UCSD-AML1 (cell line): Measurements from ENCODE around the gene PDLIM4.

Experiments used
- DNase-seq: peaks from one replicate; lab custom pipeline; 2025; ENCODE audit not compliant: unreplicated experiment; lab: John Stamatoyannopoulos, UW

PDLIM4 gene

DNA sequence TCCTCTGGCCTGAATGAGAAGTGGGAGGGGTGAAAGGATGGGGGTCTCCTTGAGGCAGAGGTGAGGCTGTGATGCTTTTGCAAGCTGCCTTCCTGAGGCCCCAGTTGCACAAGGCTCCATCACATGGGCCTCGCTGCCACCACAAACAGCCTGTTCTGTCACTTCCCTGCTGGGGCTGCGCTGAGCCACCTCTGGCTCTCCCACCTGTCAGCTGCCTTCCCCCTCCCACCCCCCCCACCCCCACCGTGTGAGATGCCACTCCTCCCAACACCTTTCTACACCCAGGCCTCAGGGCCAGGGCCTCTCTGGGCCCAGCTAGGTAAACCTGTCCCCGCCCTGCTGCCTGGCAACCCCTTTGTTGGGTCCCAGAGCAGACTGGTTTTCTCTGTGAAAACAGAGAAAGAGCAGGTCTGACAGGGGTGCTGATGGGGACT lies 4.5 kb upstream of the PDLIM4 start:
- no peak for DNase-seq

DNA sequence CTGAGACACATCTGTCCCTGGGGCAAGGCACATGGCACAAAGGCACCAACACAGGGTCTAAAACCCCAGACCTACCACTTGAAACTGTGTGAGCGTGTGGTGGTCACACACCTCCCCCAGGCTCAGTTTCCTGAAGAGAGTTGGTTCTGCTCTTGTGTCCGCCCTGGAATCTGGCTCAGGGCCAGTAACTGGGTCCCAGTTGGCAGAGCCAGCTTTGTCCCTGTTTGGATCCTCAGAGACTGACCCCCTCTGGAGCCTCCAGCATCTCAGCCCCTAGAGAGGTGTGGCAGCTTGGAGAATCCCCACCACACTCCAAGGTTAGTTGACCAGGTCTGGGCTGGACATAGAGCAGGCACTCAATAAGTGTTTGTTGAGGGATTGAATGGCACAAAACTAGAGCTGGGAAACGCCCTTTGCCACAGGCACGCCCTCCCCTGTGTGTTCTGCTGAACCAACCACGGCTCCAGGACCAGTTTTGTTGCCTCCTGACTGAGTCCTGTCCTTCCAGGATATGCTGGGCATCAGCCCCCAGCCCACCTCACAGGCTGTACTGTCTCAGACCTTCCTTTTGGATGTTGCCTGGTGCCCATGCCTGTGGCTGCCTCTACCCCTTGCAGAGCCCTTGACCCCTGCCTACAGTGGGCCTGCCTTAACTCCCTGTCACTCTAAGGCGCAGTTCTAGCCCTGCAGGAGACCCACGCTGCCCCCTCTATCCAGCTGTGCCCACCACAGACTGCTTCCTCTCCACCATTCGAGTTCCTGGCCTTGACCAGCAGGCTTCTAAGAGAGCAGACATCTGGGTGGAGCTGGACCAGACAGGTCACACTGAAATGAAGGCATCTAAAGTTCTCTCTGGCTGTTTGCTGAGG lies 3.8 kb upstream of the PDLIM4 start:
- no peak for DNase-seq

DNA sequence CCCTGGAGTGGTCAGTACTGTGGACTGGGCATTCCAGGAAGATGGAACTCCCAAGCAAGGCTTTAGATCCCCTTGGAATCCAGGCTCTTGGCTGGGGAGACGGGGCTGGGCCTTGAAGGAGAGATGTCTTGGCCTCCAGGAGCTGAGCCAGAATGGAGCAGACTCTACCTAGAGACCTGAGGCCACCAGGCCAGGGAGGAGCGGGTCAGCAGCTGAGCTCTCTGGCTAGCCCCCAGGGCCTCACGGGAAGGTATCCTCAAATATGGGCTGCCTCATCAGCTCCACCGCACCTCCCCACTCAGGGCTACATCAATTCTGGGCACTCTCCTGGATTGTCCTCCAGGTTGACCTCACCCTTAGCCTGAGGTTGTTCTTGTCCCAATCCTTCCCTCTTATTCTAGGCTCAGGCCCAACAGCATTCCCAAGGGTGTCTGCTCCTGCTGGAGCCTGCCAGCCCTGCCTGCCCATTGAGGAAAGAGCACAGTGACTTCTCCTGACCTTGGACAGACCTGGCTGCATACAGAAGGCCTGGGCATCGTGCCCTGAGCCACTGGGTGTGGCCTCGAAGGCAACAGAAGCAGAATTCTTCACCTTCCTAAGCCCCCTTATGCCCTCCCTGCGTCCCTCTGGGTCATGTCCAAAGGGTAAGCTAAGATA lies 3.0 kb upstream of the PDLIM4 start:
- DNase-seq: no peak

DNA sequence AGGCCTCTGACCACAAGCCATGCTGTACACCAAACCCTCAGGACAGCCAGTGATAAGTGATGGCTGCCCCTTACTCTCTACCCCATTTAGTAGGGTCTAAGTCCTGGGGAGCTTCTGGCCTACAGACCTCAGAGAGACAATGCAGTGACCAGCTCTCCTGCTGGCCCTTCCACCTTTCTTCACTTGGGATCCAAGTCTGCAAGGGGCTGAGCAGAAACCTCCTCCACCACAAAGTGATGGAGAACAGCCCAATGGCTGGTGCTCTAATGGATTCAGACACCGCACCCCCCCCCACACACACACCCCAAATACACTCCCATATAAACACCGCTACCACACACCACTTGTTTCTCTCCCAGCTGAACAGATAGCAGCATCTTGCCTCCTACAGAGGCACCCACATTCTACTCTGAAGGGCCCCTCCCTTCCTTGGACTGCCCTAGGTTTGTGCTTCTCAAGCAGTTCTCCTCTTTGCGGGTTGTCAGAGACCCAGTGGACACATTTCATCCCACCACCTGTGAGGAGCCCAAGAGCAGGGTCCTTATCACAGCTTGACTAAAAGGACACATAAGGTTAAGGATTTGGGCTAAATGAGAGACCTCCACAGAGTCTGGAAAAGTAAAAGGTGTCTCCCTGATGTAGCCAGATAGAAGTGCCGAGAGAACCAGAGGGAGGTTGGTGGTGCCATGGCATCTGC lies 1.3 kb upstream of the PDLIM4 start:
- no peak for DNase-seq

DNA sequence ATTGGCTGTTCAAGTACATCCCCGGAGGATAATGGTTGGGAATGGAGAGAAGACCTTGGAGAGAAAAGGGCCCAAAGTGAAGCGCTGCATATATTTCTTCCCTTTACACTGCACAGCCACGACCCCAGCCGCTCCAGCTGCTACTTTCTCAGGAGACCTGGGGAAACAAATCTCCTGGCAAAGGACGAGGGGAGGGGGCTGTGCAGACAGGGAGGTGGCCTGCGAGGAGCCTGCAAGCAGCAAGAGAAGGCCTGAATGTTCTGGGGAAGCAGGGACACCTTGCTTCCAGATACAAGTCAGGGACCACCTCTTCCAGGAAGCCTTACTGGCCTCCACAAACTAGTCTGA lies 739 bp upstream of the PDLIM4 start:
- no peak for DNase-seq

DNA sequence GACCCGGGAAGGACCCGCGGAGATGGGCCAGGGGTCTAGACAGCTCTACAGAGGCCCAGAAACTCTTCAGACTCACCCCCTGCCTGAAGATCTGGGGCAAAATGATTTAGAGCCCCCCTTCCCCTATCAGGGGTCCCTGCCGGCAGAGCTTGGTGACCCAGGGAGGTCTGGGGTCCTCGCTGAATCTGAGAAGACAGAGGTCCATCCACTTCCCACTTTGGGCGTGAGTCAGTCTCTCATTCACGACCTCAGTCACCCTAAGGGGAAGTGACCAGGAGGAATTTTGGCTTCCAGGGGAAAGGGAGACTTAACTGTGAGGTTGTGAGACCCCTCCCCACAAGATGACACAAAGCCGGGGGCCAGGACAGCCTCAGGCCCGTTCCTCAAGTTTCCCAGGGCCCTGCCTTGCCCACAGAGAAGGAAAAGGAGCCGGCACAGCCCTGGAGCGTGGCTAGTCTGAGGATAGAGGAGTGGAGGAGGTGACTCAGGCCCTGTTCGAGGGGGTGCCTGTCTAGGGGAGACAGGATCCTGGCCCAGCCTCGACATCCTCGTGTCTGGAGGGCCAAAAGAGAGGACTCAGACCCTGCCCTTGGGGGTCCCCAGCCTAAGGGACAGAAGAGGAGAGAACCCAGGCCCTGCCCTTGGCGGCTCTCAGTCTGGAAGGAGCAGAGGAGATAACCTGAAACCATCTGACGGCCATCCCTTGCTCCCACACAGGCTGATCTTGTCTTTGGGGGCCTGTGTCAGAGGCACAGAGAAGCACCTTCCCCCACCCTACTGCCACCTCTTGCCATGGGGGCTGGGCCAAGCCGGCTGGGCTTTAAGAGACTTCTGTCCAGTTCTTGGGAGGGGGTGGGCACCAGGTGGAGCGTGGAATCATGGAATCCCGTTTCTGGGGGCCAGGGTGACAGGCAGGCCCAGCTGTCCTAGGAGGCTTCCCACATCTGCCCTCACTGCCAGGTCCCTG lies 889 bp downstream of the PDLIM4 start:
- no peak for DNase-seq

DNA sequence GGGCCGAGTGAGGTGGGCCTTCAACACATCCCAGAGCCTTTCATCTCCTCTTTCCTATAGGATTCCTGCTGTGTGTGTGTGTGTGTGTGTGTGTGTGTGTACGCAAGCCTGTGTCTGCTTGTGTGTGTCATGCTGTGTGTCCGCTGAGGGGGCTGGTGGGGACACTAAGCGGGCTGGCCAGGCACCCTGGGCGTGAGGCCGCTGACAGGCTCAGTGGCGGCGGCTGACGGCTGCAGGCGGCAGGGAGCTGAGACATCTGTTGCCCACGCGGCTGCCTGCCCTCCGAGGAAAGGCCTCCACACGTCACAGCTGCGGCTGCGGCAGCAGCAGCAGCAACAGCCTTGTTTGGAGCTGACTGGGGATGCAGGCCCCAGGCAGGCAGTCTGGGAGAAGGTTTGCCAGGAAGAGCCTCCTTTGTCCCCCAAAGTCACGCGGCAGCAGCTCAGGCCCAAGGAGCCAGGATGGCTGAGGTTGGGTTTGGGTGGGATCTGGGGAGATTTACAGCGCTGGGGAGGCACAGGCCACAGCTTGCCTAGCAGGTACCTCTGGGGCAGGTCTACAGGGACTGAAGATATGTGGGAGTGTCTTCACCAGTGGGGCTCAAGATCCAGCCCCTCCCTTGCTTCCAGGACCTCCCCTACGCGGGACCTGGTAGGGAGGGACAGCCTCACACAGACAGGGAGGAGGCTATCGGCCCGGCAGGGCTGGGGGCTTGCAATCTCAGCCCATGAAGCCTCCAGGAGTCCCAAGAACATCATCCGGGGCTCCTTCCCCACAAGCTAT lies 1.8 kb downstream of the PDLIM4 start:
- DNase-seq: no peak

DNA sequence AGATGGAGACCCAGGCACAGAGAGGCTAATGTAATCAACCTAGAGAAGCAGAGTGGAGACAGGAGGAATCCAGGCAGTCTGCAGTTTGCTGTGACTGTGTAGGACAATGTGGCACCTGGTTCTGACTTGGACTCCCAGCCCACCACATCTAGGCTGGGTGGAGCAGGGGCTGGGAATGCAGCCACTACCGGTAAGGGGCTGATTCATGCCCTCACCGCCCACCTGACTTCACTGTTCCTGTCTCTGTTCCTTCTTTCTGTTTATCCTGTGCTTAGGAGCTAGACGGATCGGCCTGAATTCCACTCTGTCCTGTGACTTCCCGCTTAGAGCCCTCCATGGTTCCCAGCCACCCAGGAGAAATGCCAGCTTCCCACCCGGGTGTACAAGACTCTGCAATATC lies 2.6 kb downstream of the PDLIM4 start:
- no peak for DNase-seq

DNA sequence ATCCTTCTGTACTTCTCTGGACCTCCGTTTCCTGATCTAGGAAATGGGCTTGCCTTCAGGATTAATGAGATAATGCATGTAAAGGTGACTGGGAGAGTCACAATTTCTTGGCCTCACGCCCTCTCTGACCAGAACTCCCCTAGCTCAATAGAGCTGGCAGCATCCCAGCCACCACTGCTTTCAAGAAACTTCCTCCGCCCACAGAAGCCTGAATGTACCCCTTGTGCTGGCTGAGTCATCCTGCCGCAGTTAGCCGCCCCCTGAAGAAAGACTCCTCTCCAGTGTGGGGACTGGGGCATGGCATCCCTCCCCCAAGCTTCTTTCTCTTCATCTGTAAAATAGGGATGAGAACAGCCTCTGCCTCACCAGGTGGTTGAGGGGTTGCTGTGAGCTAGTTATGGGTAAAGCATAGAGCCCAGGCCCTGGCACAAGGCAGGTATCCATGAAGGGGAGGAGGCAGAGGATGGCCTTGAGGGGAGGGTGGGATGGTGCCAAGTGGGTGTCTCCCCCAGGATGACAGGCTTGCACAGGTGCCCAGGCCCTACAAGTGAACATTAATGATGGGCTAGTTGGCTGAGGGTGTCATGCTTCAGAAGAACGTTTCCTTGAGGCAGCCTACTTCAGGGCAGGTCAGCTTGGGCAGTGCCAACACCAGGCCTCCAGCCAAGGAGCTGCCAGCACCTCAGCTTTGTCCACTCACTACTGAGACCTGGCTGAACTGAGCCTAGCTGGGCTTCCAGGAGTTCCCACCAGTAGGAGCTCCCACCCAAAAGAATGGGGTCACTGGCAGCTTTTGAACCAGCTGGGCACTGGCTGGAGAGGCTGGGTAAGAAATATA lies 3.4 kb downstream of the PDLIM4 start:
- no peak for DNase-seq

DNA sequence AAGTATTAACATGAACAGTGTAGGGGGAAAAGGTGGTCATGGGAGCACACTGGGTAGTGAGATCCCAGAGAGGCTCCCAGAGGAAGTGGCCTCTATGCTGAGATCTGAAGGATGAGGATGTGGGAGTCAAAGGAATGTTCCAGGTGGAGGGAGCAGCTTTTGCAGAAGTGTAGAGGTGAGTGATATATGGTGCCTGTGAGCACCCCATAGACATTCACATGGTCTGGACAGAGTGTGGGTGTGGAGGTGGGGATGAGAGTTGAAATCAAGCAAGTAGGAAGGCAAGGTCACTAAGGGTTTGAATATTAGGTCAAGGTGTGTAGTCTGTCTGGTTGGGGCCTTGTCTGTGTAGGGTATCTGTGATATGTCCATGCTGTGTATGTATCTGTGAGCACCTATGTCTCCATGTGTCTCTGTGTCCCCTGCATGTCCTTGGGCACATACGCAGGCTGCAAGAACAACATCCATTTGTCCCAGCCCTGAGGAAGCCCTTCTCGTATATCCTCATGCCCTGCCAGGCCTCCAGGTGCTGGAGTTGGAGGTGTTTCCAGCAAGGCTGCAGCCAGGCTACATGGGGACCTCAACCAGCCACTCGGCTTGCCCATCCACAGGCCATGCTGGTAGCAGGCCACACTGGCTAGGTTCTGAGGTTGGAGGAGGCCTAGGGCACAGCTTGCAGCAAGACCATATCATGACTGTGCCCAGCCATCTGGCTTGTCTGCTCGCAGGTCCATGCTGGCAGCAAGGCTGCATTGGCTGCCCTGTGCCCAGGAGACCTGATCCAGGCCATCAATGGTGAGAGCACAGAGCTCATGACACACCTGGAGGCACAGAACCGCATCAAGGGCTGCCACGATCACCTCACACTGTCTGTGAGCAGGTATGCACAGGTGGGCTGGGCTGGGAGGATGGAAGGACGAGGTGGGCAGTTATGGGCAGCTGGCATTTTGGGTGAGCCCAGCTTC lies 4.7 kb downstream of the PDLIM4 start:
- no peak for DNase-seq

DNA sequence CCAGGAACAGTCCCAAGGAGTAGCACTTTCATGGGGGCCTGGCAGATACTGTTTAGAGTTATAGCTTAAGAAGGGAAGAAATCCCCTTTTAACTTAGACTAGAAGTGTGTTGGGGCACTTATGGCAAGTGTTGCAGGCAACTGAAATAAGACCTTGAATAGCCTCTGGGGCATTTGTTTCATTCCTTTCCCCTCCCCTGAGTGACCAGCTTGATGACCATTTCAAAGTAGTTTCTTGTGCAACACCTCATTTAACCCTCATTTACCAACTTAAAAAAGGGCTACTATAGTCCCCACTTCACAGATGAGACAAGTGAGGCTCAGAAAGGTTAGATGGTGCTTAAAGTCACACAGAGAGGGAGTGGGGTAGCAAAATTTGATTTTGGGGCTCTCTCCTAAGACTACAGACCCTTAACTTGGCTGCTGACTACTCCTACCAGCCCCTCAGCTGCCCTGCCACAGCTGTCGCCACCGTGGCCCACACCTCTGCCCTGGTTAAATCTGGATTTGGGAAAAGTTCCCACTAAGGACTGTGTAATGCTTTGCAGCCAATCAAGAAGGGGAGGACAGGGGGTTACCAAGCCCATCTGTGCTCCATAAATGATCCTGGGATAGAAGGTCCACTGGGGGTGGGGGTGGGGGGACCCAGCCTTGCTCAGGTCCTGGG lies 5.5 kb downstream of the PDLIM4 start:
- no peak for DNase-seq

DNA sequence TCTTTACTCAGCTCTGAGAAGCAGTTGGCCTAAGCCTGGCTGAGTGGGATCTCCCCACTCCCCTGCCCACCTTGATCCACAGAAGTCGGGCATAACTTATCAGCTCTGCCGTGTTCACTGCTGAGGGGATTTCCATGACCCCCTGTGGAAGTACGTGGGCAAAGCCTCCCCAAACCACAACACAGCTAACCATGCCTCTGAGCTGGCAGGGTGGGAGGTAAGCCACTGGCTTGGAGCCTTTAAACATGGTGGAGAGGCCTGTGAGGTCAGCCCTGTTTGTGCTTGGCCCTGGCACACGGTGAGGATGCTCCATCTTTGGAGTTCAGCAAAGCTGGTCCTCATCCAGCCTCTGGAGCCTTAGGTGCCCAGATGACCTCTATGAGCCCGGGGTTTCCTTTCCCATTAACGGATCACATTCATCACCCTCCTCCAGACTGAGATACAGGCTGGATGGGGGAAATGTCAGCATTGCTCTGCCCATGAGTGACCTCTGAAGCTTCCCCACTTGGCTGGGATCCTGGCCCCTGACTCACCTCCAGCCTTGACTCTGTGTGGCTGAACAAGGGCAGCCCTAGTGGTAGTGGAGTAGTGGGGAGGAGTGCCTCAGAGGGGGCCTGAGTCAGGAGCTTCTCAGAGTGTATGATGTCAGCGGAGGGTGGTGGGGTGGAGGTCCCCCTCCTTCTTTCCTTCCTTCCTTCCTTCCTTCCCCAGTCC lies 6.2 kb downstream of the PDLIM4 start:
- no peak for DNase-seq

DNA sequence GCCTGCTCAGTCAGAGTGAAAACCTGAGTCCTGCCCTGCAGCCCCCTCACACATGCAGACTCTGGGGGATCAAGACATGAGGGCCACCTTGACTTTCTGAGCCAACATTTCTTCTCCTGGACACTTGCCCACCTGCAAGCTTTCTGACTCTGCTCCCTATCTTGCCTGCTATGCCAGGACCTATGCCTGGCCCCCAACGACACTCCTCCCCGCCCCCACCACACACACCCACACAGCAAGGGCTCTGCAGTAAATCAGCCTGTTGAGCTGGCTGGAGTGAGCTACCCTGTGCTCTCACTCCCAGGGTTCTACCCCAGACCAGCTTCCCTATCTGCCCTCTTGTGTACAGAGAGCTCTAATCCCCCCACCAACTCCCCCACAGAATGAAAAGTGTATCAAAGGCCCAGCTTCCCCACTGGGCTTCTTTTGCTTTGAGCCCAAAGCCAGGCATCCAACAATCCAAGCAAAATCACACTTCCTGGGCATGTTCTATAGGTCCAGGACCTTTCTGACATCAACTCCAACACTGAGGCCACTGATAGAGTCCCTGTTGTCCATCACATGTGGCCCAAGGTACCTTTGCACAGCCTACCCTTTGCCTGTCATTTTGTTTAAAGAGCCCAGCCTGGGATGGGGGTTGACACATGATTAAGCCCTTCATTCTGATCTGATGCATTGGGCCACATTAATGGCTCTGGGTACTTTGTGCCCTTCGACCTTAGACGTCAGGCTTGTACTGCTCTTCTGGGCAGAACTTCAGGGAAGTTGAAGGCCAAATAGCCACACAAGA lies 7.2 kb downstream of the PDLIM4 start:
- DNase-seq: no peak

DNA sequence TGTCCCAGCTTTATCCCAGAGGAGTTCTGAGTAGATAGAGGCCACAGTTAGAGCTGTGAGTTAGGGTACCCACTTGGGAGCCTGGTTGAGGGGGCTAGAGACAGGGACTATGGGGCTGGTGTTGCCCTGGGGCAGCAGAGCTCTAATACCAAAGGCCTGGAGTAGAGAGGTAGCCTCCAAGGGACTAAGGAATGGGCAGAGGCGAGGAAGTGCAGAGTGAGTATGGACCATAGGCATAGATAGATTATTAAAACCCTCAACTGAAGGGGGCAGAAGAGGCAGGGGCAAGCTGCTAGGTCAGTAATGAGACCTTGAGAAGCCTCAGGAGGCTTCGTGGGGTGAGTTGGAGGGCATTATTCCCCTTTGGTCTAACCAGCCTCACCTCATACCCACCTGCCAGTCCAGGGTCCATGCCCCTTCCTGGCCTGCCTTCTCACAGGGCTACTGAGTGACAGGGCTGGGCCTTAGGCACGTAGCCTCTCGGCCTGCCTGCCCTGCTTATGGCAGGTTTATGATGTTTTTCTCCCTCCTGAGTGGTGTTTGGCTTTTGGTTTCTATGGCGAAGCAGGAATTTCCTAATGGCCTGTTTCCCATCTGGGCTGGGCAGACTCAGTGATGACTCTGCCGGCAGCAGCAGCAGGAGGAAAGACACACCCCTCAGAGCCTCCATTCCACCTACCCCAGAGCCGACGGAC lies 8.0 kb downstream of the PDLIM4 start:
- no peak for DNase-seq

DNA sequence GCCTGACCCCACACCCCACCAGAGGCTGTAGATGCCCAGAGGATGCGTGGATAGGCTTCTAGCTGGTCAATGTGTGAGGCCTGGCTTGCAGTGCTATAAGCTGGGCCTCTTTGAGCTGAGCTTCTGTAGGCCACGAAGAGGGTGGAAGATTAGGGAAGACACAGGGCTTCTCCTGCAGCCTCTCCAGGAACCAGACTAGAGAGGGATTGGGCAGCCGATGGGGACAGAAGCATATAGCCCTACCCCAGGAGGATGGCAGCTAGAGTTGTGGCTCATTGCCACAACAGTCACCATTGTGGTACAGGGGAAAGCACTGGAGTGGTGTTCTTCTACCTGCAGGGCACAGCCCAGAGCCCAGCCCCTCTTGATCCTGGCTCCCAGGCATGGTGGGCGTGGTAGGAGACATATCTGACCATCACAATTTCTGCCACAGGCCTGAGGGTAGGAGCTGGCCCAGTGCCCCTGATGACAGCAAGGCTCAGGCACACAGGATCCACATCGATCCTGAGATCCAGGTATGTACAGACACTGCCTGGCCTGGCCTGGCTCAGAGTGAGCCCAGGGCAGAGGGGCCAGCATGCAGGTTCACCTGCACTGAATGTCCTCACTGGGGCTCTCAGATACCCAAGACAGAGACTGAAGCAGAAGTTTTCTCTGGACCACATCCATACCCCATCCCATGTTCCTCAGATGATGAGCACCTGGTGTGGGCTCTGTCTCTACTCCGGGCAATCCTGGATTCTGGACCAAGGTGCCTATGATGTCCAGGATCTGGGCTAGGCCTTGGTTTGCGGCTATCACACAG lies 8.7 kb downstream of the PDLIM4 start:
- DNase-seq: no peak
